HepG2 (cell line): ENCODE results near the gene FRMPD2. TPM values are rescaled to one million over a fixed set of nuclear protein-coding genes. Genes with fewer than 3 reads are reported as not detected.

ENCODE experiments used
- ATAC-seq: fragments of 200-7000 bp; cut with Tn5 transposase; 3 replicates; pipeline ENCODE4 v1.9.1; 2020; ENCODE audit warnings: mild to moderate bottlenecking, moderate library complexity
- BruUV-seq: library from RNA; stranded (reverse); fragments of 400-500 nt; replicated peaks from 2 replicates; lab custom pipeline; 2021; lab: Mats Ljungman, UMichigan
- CTCF ChIA-PET: fragments of 300-600 bp; formaldehyde crosslinking; extraction: SDS; loops from one replicate; lab custom pipeline; 2021; ENCODE audit warnings: low total read pairs, inconsistent platforms, low intra/inter-chr PET ratio; lab: Yijun Ruan, JAX
- POLR2A ChIA-PET: fragments of 350-600 bp; sonication (Branson Sonifier 250); formaldehyde crosslinking; loops from one replicate; lab custom pipeline; 2020; ENCODE audit warnings: antibody characterized with exemption, inconsistent platforms; lab: Yijun Ruan, JAX
- DNase-seq: peaks from one replicate; pipeline ENCODE4 v3.0.0-alpha.2; 2015; ENCODE audit warnings: low spot score
- FAIRE-seq: peaks from 3 replicates; lab custom pipeline; 2011; peaks lifted over from hg19 to GRCh38; lab: Jason Lieb, UNC
- H2AFZ ChIP-seq: one replicate; pipeline ENCODE4 v1.6.1; 2011; ENCODE audit warnings: low read length, inconsistent platforms
- H3K27ac ChIP-seq: fragments of 300-600 bp; 3 replicates; pipeline ENCODE4 v1.8.0; 2011; ENCODE audit warnings: mixed run types, mild to moderate bottlenecking, mixed read lengths, low read length, inconsistent platforms; ENCODE audit not compliant: insufficient read depth; ENCODE audit errors: extremely low read length
- H3K27me3 ChIP-seq, 2 experiments: fragments of 200-600 bp in 1 of 2; 2 replicates in 1 of 2; 3 replicates in 1 of 2; pipeline versions ENCODE4 v1.6.0 to v1.8.0; 2011; ENCODE audit warnings: low read length in 2 of 2, mild to moderate bottlenecking in 2 of 2, moderate library complexity in 2 of 2, inconsistent platforms in 1 of 2; ENCODE audit not compliant: insufficient read depth in 2 of 2, control insufficient read depth in 1 of 2
- H3K36me3 ChIP-seq, 2 experiments: fragments of 200-600 bp in 1 of 2; replicated peaks in 1 of 2; 2 replicates in 1 of 2; 3 replicates in 1 of 2; pipeline versions ENCODE4 v1.5.1 to v1.8.0; 2011; ENCODE audit warnings: low read length in 2 of 2, inconsistent platforms in 1 of 2; ENCODE audit not compliant: insufficient read depth in 2 of 2, control insufficient read depth in 1 of 2
- H3K4me1 ChIP-seq: 2 replicates; pipeline ENCODE4 v1.5.1; 2012; ENCODE audit warnings: low read length, inconsistent platforms; ENCODE audit not compliant: insufficient read depth
- H3K4me2 ChIP-seq: 2 replicates; pipeline ENCODE4 v1.6.0; 2011; ENCODE audit warnings: low read depth, low read length, inconsistent platforms
- H3K4me3 ChIP-seq, 3 experiments: fragments of 200-600 bp in 1 of 3; sonication (generic), shearing (Covaris generic) in 1 of 3; replicated peaks in 1 of 3; 2 replicates each; pipeline ENCODE4 v1.5.1; 2011 to 2016; ENCODE audit warnings: low read length in 3 of 3, inconsistent platforms in 2 of 3, low read depth in 2 of 3, mild to moderate bottlenecking in 2 of 3, control low read depth in 1 of 3, mixed read lengths in 1 of 3; ENCODE audit not compliant: insufficient read depth in 1 of 3
- H3K79me2 ChIP-seq: one replicate; pipeline ENCODE4 v1.6.1; 2011; ENCODE audit warnings: low read length, inconsistent platforms; ENCODE audit not compliant: insufficient read depth
- H3K9ac ChIP-seq: 2 replicates; pipeline ENCODE4 v1.6.0; 2011; ENCODE audit warnings: mild to moderate bottlenecking, low read depth, low read length, inconsistent platforms; ENCODE audit not compliant: insufficient read depth
- H3K9me3 ChIP-seq: 2 replicates; pipeline ENCODE4 v1.5.1; 2012; ENCODE audit warnings: mild to moderate bottlenecking, low read length
- H4K20me1 ChIP-seq: 2 replicates; pipeline ENCODE4 v1.6.0; 2011; ENCODE audit warnings: inconsistent platforms, mild to moderate bottlenecking, low read length, moderate library complexity; ENCODE audit not compliant: insufficient read depth
- GATAD2A ChIP-seq: IDR thresholded peaks from 2 replicates; pipeline ENCODE4 v1.6.1; 2016
- ZNF580 ChIP-seq: IDR thresholded peaks from 2 replicates; pipeline ENCODE4 v1.6.1; 2016; ENCODE audit warnings: low read depth, borderline replicate concordance
- ZNF747 ChIP-seq: sonication (generic); formaldehyde crosslinking; IDR thresholded peaks from 2 replicates; pipeline ENCODE4 v1.8.1; 2023; ENCODE audit warnings: missing genetic modification reagents, mild to moderate bottlenecking, borderline replicate concordance
- in situ Hi-C: cut with HindIII; loops from 2 replicates; pipeline ENCODE4 v1.10.0; 2017; ENCODE audit warnings: low pct_unique_long_range_greater_than_20kb; ENCODE audit not compliant: extremely low pct_ligation_motif_present
- intact Hi-C: fragments of 100-400 bp; cut with micrococcal nuclease; formaldehyde crosslinking; loops from one replicate; pipeline ENCODE4 v1.10.0; 2022; ENCODE audit not compliant: unreplicated experiment
- polyA plus RNA-seq, 8 experiments: library from polyadenylated mRNA; depleted of rRNA in 3 of 8; stranded (reverse) in 7 of 8; unstranded in 1 of 8; fragments of >200 nt; fragmentation: Illumina TruSeq in 4 of 8; extraction: Trizol in 4 of 8; gene quantifications; 2 replicates each; pipeline versions ENCODE4 v1.2.1 to v1.2.3, GENCODE V29; 2011 to 2016; ENCODE audit warnings: low read depth in 4 of 8, missing spikeins in 1 of 8, mixed read lengths in 1 of 8; ENCODE audit not compliant: insufficient read depth in 1 of 8
- total RNA-seq, 5 experiments: library from RNA; depleted of rRNA; stranded (reverse); fragments of >200 nt; fragmentation: Illumina TruSeq; extraction: Trizol; gene quantifications; 2 replicates each; pipeline ENCODE4 v1.2.3, GENCODE V29; 2016; ENCODE audit warnings: low read depth in 1 of 5
- TF ChIP-seq, protein P1 (sequence below): IDR thresholded peaks from 2 replicates; pipeline ENCODE4 v1.6.1; 2018; ENCODE audit warnings: missing genetic modification reagents
- TF ChIP-seq, protein P2 (sequence below): sonication (generic); formaldehyde crosslinking; IDR thresholded peaks from 2 replicates; pipeline ENCODE4 v1.4.0; 2020; ENCODE audit warnings: missing genetic modification reagents, borderline replicate concordance

Gene FRMPD2
- total and polyA plus RNA-seq, 2 of the 13 experiments (the other 11 are each of a cell fraction or from before 2014, with no cell fraction given), result 0.45 to 1.3 TPM

DNA sequence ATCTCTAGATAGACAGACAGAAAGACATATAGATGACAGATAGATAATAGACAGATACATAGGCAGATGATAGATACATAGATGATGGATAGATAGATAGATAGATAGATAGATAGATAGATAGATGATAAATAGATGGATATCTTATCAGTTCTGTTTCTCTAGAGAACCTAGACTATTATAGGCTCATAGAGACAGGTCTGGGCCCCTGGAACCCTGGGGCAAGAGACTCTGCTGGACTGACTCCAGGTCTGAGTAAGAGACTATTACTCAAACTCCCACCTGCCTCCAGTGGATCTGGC, 58.3 kb downstream of the FRMPD2 start:
- no peak for DNase-seq
- Histone ChIP-seq H3K79me2 (no peaks in the 10 kb centered on the region), H3K9ac (no peak overlapping the region), H3K27ac (no peak overlapping the region), H4K20me1 (no peaks in the 10 kb centered on the region), H3K36me3 (no peaks in the 10 kb centered on the region), H3K4me1 (no peaks in the 10 kb centered on the region), H3K4me2 (no peak overlapping the region), H3K9me3 (no peaks in the 10 kb centered on the region), H3K4me3 (no peak overlapping the region), H2AFZ (no peak overlapping the region), H3K27me3 (no peaks in the 10 kb centered on the region)
- no peak for FAIRE-seq
- ChIA-PET CTCF (interaction anchor here (1.9 to 2.1 kb wide), 3 partner anchors 73 to 294 kb away, joined by 7 to 11 read pairs (median 9); no protein-coding TSS in a partner anchor), POLR2A (no interaction called here)
- in situ Hi-C loops, result no loop called here
- intact Hi-C loops, result no loop called here
- TF ChIP-seq, protein P1, sequence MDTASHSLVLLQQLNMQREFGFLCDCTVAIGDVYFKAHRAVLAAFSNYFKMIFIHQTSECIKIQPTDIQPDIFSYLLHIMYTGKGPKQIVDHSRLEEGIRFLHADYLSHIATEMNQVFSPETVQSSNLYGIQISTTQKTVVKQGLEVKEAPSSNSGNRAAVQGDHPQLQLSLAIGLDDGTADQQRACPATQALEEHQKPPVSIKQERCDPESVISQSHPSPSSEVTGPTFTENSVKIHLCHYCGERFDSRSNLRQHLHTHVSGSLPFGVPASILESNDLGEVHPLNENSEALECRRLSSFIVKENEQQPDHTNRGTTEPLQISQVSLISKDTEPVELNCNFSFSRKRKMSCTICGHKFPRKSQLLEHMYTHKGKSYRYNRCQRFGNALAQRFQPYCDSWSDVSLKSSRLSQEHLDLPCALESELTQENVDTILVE (CRISPR knock-in tag), result no peak
- TF ChIP-seq, protein P2, sequence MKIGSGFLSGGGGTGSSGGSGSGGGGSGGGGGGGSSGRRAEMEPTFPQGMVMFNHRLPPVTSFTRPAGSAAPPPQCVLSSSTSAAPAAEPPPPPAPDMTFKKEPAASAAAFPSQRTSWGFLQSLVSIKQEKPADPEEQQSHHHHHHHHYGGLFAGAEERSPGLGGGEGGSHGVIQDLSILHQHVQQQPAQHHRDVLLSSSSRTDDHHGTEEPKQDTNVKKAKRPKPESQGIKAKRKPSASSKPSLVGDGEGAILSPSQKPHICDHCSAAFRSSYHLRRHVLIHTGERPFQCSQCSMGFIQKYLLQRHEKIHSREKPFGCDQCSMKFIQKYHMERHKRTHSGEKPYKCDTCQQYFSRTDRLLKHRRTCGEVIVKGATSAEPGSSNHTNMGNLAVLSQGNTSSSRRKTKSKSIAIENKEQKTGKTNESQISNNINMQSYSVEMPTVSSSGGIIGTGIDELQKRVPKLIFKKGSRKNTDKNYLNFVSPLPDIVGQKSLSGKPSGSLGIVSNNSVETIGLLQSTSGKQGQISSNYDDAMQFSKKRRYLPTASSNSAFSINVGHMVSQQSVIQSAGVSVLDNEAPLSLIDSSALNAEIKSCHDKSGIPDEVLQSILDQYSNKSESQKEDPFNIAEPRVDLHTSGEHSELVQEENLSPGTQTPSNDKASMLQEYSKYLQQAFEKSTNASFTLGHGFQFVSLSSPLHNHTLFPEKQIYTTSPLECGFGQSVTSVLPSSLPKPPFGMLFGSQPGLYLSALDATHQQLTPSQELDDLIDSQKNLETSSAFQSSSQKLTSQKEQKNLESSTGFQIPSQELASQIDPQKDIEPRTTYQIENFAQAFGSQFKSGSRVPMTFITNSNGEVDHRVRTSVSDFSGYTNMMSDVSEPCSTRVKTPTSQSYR (CRISPR knock-in tag), result no peak
- TF ChIP-seq GATAD2A (CRISPR knock-in tag) (no peak), ZNF747 (CRISPR knock-in tag) (no peak), ZNF580 (no peak)
- BruUV-seq, result no TSS peak
- ATAC-seq, result no peak
